DMS114 treated with DMSO at 0.1 percent for 48 hours (cell line): ENCODE results near the gene SLC16A1.
"Not testable (repeated sequence)": the region's sequence is repeated elsewhere in the genome, so short reads cannot be mapped to it uniquely, and the experiment has no call there.

Source experiments
- DNase-seq: peaks from one replicate; lab custom pipeline; 2025; ENCODE audit not compliant: unreplicated experiment; lab: John Stamatoyannopoulos, UW

The SLC16A1 gene, protein sequence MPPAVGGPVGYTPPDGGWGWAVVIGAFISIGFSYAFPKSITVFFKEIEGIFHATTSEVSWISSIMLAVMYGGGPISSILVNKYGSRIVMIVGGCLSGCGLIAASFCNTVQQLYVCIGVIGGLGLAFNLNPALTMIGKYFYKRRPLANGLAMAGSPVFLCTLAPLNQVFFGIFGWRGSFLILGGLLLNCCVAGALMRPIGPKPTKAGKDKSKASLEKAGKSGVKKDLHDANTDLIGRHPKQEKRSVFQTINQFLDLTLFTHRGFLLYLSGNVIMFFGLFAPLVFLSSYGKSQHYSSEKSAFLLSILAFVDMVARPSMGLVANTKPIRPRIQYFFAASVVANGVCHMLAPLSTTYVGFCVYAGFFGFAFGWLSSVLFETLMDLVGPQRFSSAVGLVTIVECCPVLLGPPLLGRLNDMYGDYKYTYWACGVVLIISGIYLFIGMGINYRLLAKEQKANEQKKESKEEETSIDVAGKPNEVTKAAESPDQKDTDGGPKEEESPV

DNA sequence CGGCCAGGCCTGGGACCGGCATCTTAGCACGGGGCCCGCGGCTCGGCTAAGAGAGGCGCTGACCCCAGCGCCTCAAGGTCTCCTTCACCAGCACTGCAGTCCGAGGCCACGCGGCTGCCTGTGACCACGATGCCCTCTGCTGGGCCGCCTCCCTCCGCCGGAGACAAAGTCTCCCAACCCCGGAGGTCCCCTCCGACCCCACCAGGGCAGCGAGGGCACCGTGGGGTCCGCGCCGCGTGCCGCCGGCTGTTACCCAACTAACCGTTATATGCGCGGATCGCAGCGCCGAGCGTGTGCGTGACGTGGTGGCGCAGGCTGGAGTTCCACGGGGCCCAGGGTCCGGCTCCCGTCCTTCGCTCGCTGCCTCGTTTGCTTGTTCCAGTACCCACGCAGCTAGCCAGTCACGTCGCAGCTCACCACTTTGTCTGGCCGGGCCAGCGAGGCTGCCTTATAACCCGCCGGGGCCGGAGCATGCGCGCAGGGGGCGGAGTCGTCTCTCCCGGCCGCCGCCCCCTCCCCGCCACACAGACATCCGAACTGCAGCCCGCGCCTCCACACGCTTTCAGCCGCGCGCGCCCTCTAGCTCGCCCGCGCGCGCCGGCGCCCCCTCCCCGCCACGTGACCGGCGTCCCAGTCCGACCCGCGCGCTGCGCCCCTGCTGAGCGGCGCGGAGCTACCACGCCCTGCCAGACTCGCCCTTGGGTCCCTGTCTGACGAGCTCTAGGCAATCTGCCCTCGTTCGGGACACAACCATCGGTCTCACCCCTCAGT, at the start of gene SLC16A1:
SLC16A1 (minus strand) TSS at position 424 of the 771 bp plus-strand sequence. CDS start 26,888 bp downstream, outside the sequence.
- DNase-seq = peak; percentile 92

DNA sequence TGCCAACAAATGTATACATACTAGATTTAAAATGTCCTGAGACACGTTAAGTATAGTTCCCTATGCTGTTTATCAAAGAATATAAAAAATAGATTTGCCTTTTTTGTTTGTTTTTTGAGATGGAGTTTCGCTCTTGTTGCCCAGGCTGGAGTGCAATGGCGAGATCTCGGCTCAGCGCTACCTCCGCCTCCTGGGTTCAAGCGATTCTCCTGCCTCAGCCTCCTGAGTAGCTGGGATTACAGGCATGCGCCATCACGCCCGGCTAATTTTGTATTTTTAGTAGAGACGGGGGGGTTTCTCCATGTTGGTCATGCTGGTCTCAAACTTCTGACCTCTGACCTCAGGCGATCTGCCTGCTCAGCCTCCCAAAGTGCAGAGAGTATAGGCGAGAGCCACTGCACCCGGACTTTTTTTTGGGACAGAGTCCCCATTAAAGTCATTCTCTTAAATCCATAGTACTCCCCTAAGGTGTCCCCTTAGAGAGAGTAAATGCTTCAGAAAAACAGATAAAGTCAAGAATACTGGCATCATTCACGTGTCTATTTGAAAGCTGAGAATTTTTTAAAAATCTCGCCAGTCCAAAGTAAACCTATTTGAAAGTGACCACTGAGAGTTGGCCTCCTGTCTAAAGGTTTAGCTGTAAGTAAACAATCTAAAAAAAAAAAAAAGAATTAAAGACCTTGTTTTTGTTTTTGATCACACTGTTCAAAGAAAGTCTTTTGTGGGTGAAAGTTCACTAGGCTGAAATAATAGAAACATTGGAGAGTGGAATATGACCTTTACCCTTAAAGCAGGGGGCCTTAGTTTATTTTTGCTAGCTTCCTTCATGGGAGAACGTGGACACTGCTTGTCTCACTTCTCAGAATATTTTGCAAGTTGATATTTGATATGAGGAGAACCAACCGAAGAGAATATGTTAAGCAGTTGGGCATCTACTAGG, 48.0 kb upstream of the SLC16A1 start:
- no peak for DNase-seq

- no peak for DNase-seq
Measured at GRCh38 chr1:113002297-113002696, 46.3 kb upstream of the SLC16A1 start.

DNA sequence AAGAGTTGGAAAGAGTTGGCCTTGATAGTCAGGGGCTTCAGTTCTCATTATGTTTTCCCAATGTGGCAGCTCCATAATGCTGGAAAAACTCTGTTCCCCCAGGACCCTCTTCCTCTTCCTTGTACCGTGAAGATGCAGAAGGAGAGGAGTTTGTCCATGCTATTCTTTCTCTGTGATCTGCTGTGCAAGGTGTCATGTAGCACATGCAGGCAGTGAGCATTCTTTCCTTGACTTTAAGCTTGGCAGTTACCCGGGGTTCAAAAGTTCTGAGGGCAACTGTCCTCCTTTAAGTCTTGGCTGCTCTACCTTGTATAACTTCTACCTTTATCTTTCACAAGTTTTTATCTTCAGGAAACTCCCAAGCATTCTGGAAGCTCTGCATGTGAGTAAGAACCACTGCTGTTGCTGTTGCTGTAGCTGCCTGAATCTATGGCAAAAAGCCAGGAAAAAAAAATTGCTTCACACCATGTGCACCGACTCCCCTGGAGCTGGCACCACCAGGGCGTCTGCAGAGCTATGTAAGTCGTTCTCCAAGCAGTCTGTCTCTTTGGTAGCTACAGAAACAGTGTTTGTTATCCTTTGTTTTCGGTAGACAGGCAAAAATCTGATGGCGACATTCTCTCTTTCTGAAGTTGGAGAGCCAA, 42.7 kb upstream of the SLC16A1 start:
- no peak for DNase-seq

GRCh38 chr1:112997781-112998180, 41.8 kb upstream of the SLC16A1 start:
- DNase-seq = no peak

GRCh38 chr1:112995890-112996289, 39.9 kb upstream of the SLC16A1 start:
- DNase-seq = no peak

DNA sequence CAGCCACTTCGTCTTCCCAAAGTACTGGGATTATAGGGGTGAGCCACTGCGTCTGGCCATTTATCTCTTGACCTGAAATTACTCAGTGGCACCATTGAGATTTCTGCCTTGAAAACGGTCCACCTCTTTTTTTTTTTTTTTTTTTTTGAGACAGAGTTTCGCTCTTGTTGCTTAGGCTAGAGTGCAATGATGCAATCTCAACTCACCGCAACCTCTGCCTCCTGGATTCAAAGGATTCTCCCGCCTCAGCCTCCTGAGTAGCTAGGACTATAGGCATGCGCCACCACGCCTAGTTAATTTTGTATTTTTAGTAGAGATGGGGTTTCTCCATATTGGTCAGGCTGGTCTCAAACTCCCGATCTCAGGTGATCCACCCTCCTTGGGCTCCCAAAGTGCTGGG, 39.0 kb upstream of the SLC16A1 start:
- DNase-seq = not testable (repeated sequence)

DNA sequence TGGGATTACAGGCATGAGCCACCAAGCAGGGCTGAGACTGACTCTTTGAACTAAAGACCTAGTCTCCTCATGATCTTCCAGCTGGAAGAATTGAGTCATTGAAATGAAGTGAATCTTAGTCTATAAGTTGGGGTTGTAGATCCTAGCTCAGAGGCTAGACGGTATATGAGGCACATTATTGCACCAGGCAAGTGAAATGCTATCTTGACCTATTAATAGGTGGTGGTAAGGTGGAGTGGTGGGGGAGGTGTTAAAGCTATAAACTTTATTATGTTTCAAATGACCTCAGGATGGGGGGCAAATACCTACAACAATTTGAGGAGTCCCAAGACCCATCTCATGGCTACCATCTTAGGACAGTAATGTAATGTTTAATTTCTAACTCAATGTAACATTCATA, 36.8 kb upstream of the SLC16A1 start:
- DNase-seq = no peak

DNA sequence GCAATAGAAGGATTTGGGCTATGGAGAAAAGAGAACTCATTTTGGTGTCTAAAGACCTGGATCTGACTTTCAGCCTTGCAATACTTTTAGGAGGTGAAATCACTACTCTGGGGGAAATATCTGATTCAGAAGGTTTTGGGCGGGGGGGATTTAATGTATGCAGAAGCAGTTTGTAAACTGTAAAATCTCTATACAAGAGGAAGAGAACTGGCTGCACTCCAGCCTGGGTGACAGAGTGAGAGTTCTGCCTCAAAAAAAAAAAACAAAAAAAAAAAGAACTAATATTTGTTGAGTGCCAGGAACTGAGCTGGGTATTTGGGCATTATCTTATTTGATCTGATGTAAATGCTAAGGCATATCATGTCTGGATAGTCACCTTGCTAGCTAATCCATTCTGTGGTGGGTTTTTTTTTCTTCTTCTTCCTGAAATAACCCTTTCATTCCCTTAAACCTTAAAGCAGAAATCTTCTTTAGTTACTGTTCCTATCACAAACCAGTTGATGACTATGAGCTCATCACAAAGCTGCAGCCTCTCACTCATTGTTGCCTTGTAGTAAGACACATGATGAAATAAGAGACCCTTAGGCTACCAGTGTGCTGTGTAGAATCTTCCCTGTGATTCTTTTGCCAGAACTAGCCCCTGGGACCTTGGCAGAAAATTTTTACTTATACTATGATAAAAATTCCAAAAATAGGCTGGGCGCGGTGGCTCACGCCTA, 35.6 kb upstream of the SLC16A1 start:
- no peak for DNase-seq

DNA sequence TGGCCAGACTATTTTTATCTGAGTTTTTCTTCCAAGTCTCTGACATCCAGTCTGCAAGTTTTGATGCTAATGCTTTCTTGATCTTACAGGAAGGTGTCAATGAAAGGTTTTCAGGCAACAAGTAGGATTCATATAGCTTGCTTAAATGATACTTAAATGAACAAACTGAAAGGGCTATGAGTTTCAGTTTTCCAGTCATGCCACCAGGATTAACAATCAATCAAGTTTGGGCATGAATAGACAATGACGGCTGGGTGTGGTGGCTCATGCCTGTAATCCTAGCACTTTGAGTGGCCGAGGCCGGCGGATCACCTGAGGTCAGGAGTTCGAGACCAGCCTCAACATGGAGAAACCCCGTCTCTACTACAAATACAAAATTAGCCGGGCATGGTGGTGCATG, 34.3 kb upstream of the SLC16A1 start:
- no peak for DNase-seq

GRCh38 chr1:112988367-112988766, 32.4 kb upstream of the SLC16A1 start:
- no peak for DNase-seq

- no peak for DNase-seq
Measured at GRCh38 chr1:112985123-112985522, 29.1 kb upstream of the SLC16A1 start.

GRCh38 chr1:112983537-112984131, 27.6 kb upstream of the SLC16A1 start:
- no peak for DNase-seq

GRCh38 chr1:112982853-112983536, 27.0 kb upstream of the SLC16A1 start:
- DNase-seq = no peak

DNA sequence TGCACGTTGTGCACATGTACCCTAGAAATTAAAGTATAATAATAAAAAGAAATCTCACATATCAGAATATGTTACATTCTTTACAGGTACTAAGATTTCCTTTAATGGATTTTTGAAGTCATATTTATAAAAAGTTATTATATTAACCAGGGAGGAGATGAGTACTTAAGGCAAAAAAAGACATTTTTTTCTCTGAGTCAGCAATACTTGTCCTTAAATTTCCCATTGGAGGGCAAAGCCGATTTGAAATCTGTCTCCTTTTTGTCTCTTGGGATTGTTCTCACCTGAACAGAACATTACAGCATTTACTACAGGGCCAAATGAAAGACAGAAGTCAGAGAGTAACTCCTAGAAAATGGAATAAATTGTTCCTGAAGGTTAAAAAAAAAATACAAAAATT, 26.3 kb upstream of the SLC16A1 start:
- DNase-seq = no peak

DNA sequence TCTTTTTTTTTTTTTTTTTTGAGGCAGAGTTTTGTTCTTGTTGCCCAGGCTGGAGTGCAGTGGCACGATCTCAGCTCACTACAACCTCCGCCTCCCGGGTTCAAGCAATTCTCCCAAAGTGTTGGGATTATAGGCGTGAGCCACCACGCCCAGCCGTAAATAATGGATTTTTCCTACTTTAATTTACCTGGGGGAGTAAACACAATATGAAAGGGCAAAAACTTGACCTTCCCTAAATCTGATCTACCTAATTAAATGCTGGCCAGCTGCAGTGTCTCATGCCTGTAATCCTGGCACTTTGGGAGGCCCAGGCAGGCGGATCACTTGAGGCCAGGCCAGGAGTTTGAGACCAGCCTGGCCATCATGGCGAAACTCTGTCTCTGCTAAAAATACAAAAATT, 25.8 kb upstream of the SLC16A1 start:
- not testable (repeated sequence) for DNase-seq

- DNase-seq = no peak
Measured at GRCh38 chr1:112981426-112981825, 25.4 kb upstream of the SLC16A1 start.

GRCh38 chr1:112975336-112975735, 19.3 kb upstream of the SLC16A1 start:
- no peak for DNase-seq

DNA sequence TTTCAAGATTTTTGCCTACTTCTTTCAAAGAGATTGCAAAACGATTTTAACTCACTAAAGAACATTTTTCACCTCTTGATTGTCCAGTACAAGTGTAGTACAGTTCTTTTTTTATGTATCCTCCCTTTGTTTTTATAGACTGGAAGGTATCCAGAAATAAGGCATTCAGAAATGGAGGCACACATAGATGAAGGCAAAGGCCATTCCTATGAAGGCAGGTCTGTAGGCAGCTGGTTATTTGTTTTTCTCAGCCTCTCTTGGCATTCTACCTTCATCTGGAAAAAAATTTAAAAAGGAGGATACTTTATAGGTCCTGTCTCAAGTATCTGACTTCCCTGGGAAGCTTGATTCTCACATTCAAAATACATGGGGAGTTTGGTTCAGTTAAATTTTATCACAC, 18.6 kb upstream of the SLC16A1 start:
- no peak for DNase-seq
